SU-DHL-6 (cell line): Measurements from ENCODE around the gene POLR2A.

Experiments used
- H2AFZ ChIP-seq: fragments of 200-600 bp; sonication (generic); 2 replicates; pipeline ENCODE4 v1.6.1; 2014; ENCODE audit warnings: low read depth, mild to moderate bottlenecking, moderate library complexity, mixed read lengths, antibody characterized with exemption, low read length; ENCODE audit not compliant: severe bottlenecking
- H3F3A ChIP-seq: fragments of 200-600 bp; shearing (Covaris generic); 2 replicates; pipeline ENCODE4 v1.6.0; 2016; ENCODE audit warnings: antibody characterized with exemption, mild to moderate bottlenecking; ENCODE audit not compliant: insufficient read depth
- H3K27ac ChIP-seq: fragments of 200-600 bp; sonication (generic); 2 replicates; pipeline ENCODE4 v1.5.1; 2016; ENCODE audit warnings: low read depth, mild to moderate bottlenecking, low read length, moderate library complexity, mixed read lengths
- H3K27me3 ChIP-seq: fragments of 200-600 bp; sonication (generic), shearing (Covaris generic); 2 replicates; pipeline ENCODE4 v1.6.0; 2014; ENCODE audit warnings: mild to moderate bottlenecking, low read length
- H3K36me3 ChIP-seq: fragments of 200-600 bp; sonication (generic); 2 replicates; pipeline ENCODE4 v1.6.1; 2014; ENCODE audit warnings: mild to moderate bottlenecking, low read length, mixed read lengths
- H3K4me2 ChIP-seq: fragments of 300-600, 200-600 bp; shearing (Covaris generic), sonication (generic); 2 replicates; pipeline ENCODE4 v1.6.0; 2014; ENCODE audit warnings: low read length, low read depth, mild to moderate bottlenecking; ENCODE audit not compliant: poor library complexity, severe bottlenecking
- H3K4me3 ChIP-seq: fragments of 200-600 bp; sonication (generic); 2 replicates; pipeline ENCODE4 v1.5.1; 2014; ENCODE audit warnings: antibody characterized with exemption, low read length, mild to moderate bottlenecking, mixed read lengths; ENCODE audit not compliant: insufficient read depth, poor library complexity, severe bottlenecking
- H3K79me2 ChIP-seq: fragments of 200-600 bp; sonication (generic); 2 replicates; pipeline ENCODE4 v1.6.1; 2014; ENCODE audit warnings: mild to moderate bottlenecking, low read length, moderate library complexity; ENCODE audit not compliant: insufficient read depth
- H3K9ac ChIP-seq: fragments of 200-600 bp; sonication (generic); 2 replicates; pipeline ENCODE4 v1.7.0; 2014; ENCODE audit warnings: mild to moderate bottlenecking, low read length
- H3K9me2 ChIP-seq: fragments of 200-600 bp; sonication (generic); replicated peaks from 2 replicates; pipeline ENCODE4 v1.6.1; 2014; ENCODE audit warnings: low read length; ENCODE audit not compliant: insufficient read depth
- H3K9me3 ChIP-seq: fragments of 200-600 bp; sonication (generic); 2 replicates; pipeline ENCODE4 v1.6.1; 2014; ENCODE audit warnings: low read length, mixed read lengths; ENCODE audit not compliant: insufficient read depth
- H4K20me1 ChIP-seq: fragments of 200-600 bp; sonication (generic); 2 replicates; pipeline ENCODE4 v1.6.1; 2014; ENCODE audit warnings: low read depth, mild to moderate bottlenecking, antibody characterized with exemption, low read length, moderate library complexity, mixed read lengths
- CTCF ChIP-seq: fragments of 200-600 bp; sonication (generic); IDR thresholded peaks from one replicate; pipeline ENCODE4 v1.5.1; 2017; ENCODE audit warnings: antibody characterized with exemption, mild to moderate bottlenecking, low read length, moderate library complexity; ENCODE audit not compliant: insufficient read depth, poor library complexity, severe bottlenecking
- EZH2phosphoT487 ChIP-seq: fragments of 200-600 bp; sonication (generic), shearing (Covaris generic); conservative IDR thresholded peaks from 2 replicates; pipeline ENCODE4 v1.6.1; 2018; ENCODE audit warnings: mild to moderate bottlenecking, antibody characterized with exemption, low read length, moderate library complexity, mixed read lengths

POLR2A gene

GRCh38 chr17:7511108-7511507 is 26.9 kb downstream of the POLR2A start:
- no peak for TF ChIP-seq EZH2phosphoT487
- no peak for TF ChIP-seq CTCF
- Histone ChIP-seq H3K9ac (no peak overlapping the region), H3K36me3 (peaks cover 2% of the 10 kb centered on the region; the same call in 1 of the 2 replicates), H3K9me3 (no peaks in the 10 kb centered on the region), H3K4me3 (no peak overlapping the region), H3K4me2 (no peak overlapping the region), H3F3A (peaks cover 13% of the 10 kb centered on the region; the same call in 1 of the 2 replicates), H4K20me1 (no peaks in the 10 kb centered on the region), H2AFZ (no peak overlapping the region), H3K9me2 (no peaks in the 10 kb centered on the region), H3K27ac (no peak overlapping the region), H3K27me3 (no peaks in the 10 kb centered on the region), H3K79me2 (no peaks in the 10 kb centered on the region)

- Histone ChIP-seq H2AFZ (no peak overlapping the region), H3K27me3 (no peaks in the 10 kb centered on the region), H3K4me3 (no peak overlapping the region), H3K36me3 (peaks cover 2% of the 10 kb centered on the region; the same call in 1 of the 2 replicates), H3K9me2 (no peaks in the 10 kb centered on the region), H3K9me3 (no peaks in the 10 kb centered on the region), H3F3A (peaks cover 13% of the 10 kb centered on the region; the same call in 1 of the 2 replicates), H3K79me2 (no peaks in the 10 kb centered on the region), H3K27ac (no peak overlapping the region), H3K4me2 (no peak overlapping the region), H4K20me1 (no peaks in the 10 kb centered on the region), H3K9ac (no peak overlapping the region)
- TF ChIP-seq EZH2phosphoT487 = no peak
Observed at GRCh38 chr17:7512105-7512504, 27.9 kb downstream of the POLR2A start.

- no peak overlapping the region for H3K9ac ChIP-seq
- no peak overlapping the region for H3K4me3 ChIP-seq
- H3K4me2 ChIP-seq = no peak overlapping the region
- no peaks in the 10 kb centered on the region for H3K9me3 ChIP-seq
- TF ChIP-seq EZH2phosphoT487 = no peak
- no peak for TF ChIP-seq CTCF
- no peak overlapping the region for H3K27ac ChIP-seq
- no peaks in the 10 kb centered on the region for H3K9me2 ChIP-seq
- no peak overlapping the region for H2AFZ ChIP-seq
- H3K36me3 ChIP-seq = peaks cover 2% of the 10 kb centered on the region; the same call in 1 of the 2 replicates
- no peaks in the 10 kb centered on the region for H3K27me3 ChIP-seq
- no peaks in the 10 kb centered on the region for H3K79me2 ChIP-seq
- H3F3A ChIP-seq = peaks cover 13% of the 10 kb centered on the region; the same call in 1 of the 2 replicates
- no peaks in the 10 kb centered on the region for H4K20me1 ChIP-seq
Observed at GRCh38 chr17:7512824-7513540, 28.8 kb downstream of the POLR2A start.

GRCh38 chr17:7513850-7514419 is 29.8 kb downstream of the POLR2A start:
- H4K20me1 ChIP-seq = no peaks in the 10 kb centered on the region
- H3K4me2 ChIP-seq = no peak overlapping the region
- H3F3A ChIP-seq = peaks cover 13% of the 10 kb centered on the region; the same call in 1 of the 2 replicates
- H2AFZ ChIP-seq = no peak overlapping the region
- H3K36me3 ChIP-seq = no peaks in the 10 kb centered on the region
- no peaks in the 10 kb centered on the region for H3K79me2 ChIP-seq
- H3K9me3 ChIP-seq = no peaks in the 10 kb centered on the region
- no peak overlapping the region for H3K9ac ChIP-seq
- no peaks in the 10 kb centered on the region for H3K27me3 ChIP-seq
- H3K9me2 ChIP-seq = no peaks in the 10 kb centered on the region
- TF ChIP-seq EZH2phosphoT487 (no peak), CTCF (no peak)
- no peak overlapping the region for H3K27ac ChIP-seq
- H3K4me3 ChIP-seq = no peak overlapping the region
